RCC 7860 (cell line): Measurements from ENCODE around the gene ZBTB1.
"Not testable (repeated sequence)": the region's sequence is repeated elsewhere in the genome, so short reads cannot be mapped to it uniquely, and the experiment has no call there.

ENCODE experiments used
- DNase-seq: peaks from one replicate; pipeline ENCODE4 v3.0.0-alpha.2; 2015; ENCODE audit warnings: low spot score
- FAIRE-seq: peaks from 2 replicates; lab custom pipeline; 2012; peaks lifted over from hg19 to GRCh38; lab: Jason Lieb, UNC

ZBTB1 gene

GRCh38 chr14:64495252-64495651, 9.3 kb upstream of the ZBTB1 start:
- DNase-seq (no peak), FAIRE-seq (no peak)

- DNase-seq (no peak), FAIRE-seq (no peak)
Measured at GRCh38 chr14:64496764-64497163, 7.8 kb upstream of the ZBTB1 start.

- no peak for FAIRE-seq
- DNase-seq: no peak
Measured at GRCh38 chr14:64500088-64500487, 4.5 kb upstream of the ZBTB1 start.

GRCh38 chr14:64501411-64502171, 3.0 kb upstream of the ZBTB1 start:
- DNase-seq: peak; percentile 69
- FAIRE-seq: peak; percentile 26

GRCh38 chr14:64502456-64502855, 2.1 kb upstream of the ZBTB1 start:
- DNase-seq: no peak
- no peak for FAIRE-seq

- no peak for DNase-seq
- FAIRE-seq: no peak
Measured at GRCh38 chr14:64502887-64503433, 1.6 kb upstream of the ZBTB1 start.

- DNase-seq: peak; percentile 72
- FAIRE-seq: no peak
Measured at GRCh38 chr14:64503434-64504309, 898 bp upstream of the ZBTB1 start, which contains the start of gene ZBTB25. ZBTB25 (minus strand) TSS chr14:64503838; CDS start chr14:64490533, 13,305 bp downstream.

- no peak for FAIRE-seq
- DNase-seq: peak; percentile 50
Measured at GRCh38 chr14:64504897-64505794, 576 bp downstream of the ZBTB1 start.

- no peak for DNase-seq
- no peak for FAIRE-seq
Measured at GRCh38 chr14:64506721-64507120, 2.2 kb downstream of the ZBTB1 start.

GRCh38 chr14:64507376-64508156, 3.0 kb downstream of the ZBTB1 start:
- FAIRE-seq: no peak
- no peak for DNase-seq

- DNase-seq: no peak
- no peak for FAIRE-seq
Measured at GRCh38 chr14:64508215-64508776, 3.7 kb downstream of the ZBTB1 start.

GRCh38 chr14:64509036-64509435, 4.5 kb downstream of the ZBTB1 start:
- FAIRE-seq (no peak), DNase-seq (no peak)

GRCh38 chr14:64510825-64511671, 6.5 kb downstream of the ZBTB1 start:
- no peak for FAIRE-seq
- DNase-seq: peak; percentile 11

- no peak for DNase-seq
- no peak for FAIRE-seq
Measured at GRCh38 chr14:64513271-64513670, 8.7 kb downstream of the ZBTB1 start.

- no peak for FAIRE-seq
- no peak for DNase-seq
Measured at GRCh38 chr14:64515053-64515452, 10.5 kb downstream of the ZBTB1 start.

GRCh38 chr14:64516969-64517368, 12.4 kb downstream of the ZBTB1 start:
- DNase-seq (no peak), FAIRE-seq (no peak)

- FAIRE-seq: not testable (repeated sequence)
Measured at GRCh38 chr14:64517667-64518066, 13.1 kb downstream of the ZBTB1 start.

GRCh38 chr14:64518229-64518628, 13.7 kb downstream of the ZBTB1 start:
- no peak for DNase-seq
- no peak for FAIRE-seq

More at GRCh38 chr14:64517667-64518066, 13.1 kb downstream of the ZBTB1 start:
- not testable (repeated sequence) for DNase-seq
